Adrenal gland (tissue), 5 donors: ENCODE results near the gene CC2D1A.

ENCODE experiments used
- POLR2A ChIP-seq, 2 donors: fragments of 450-650 bp; IDR thresholded peaks; one replicate each; pipeline ENCODE4 v1.6.1; 2017; ENCODE audit warnings: antibody characterized with exemption in 2 of 2, mild to moderate bottlenecking in 2 of 2, moderate library complexity in 1 of 2
- TF ChIP-seq, protein P1 (sequence below), 6 experiments: fragments of 450-650 bp in 4 of 6; fragments of 200-600 bp in 2 of 6; sonication (generic) in 1 of 6; IDR thresholded peaks; 1 replicate in 5 of 6; 2 replicates in 1 of 6; pipeline versions ENCODE4 v1.5.1 to v1.8.0; 2016 to 2021; ENCODE audit warnings: antibody characterized with exemption in 6 of 6, mild to moderate bottlenecking in 2 of 6, moderate library complexity in 1 of 6
- donor health status: DM: no; HTN: no; CAD: no.

DNA sequence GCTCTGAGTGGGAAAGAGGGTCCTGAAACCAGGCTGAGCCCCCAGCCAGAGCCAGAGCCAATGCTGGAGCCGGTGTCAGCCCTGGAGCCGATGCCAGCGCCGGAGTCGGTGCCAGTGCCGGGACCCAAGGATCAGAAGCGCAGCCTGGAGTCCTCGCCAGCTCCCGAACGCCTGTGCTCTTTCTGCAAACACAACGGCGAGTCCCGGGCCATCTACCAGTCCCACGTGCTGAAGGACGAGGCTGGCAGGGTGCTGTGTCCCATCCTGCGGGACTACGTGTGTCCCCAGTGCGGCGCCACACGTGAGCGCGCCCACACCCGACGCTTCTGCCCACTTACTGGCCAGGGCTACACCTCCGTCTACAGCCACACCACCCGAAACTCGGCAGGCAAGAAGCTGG is 28.7 kb upstream of the CC2D1A start:
- TF ChIP-seq POLR2A (IDR thresholded peaks at IDR 0.05) = no peak
- TF ChIP-seq, protein P1, sequence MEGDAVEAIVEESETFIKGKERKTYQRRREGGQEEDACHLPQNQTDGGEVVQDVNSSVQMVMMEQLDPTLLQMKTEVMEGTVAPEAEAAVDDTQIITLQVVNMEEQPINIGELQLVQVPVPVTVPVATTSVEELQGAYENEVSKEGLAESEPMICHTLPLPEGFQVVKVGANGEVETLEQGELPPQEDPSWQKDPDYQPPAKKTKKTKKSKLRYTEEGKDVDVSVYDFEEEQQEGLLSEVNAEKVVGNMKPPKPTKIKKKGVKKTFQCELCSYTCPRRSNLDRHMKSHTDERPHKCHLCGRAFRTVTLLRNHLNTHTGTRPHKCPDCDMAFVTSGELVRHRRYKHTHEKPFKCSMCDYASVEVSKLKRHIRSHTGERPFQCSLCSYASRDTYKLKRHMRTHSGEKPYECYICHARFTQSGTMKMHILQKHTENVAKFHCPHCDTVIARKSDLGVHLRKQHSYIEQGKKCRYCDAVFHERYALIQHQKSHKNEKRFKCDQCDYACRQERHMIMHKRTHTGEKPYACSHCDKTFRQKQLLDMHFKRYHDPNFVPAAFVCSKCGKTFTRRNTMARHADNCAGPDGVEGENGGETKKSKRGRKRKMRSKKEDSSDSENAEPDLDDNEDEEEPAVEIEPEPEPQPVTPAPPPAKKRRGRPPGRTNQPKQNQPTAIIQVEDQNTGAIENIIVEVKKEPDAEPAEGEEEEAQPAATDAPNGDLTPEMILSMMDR (IDR thresholded peaks at IDR 0.05) = no peak
